Measurements from ENCODE around the gene STPG4.
"Not testable (repeated sequence)": the region's sequence is repeated elsewhere in the genome, so short reads cannot be mapped to it uniquely, and the experiment has no call there.

Gene STPG4, protein sequence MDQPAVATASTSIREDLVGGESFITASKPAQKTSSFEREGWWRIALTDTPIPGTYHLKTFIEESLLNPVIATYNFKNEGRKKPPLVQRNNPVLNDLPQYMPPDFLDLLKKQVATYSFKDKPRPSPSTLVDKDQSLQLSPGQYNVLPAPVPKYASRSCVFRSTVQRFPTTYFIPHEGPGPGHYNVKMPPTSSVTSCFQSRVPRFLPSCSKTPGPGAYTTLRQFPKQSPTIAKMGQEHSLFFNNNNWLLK

DNA sequence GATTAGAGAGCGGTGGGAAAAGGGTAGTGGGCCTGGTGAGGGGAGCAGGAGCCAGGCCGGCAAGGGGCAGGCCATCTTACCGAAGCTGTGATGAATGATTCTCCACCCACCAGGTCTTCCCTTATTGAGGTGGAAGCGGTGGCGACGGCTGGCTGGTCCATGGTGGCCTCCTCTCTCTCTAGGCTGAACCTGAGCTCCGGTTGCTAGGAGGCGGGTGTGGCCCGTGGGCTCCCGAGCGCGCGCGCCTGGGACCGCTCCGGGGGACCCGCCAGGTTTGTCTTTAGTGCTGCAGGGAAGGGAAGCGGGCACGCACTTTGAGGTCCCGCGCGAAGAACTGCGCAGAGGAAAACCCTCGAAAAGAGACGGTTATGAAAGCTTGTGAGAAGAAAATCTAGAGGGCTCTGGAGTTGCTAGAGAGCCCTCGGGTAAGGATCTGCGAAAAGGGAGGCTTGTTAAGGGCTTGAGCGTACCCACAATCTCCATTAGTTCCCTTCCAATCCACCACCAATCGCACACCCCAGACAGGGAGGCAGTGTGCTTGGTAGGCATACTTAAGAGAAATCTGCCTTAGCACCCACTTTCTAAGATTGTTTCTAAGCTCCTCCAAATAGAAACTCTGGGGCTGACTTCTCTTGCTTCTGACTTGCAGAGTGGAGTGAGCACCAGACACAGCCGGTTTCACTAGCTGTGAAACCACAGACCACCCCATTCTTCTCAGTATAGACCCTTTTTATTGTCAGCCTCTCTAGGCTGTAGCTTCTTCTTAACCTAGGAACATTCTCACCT is at the start of gene STPG4:
Gene STPG4 (minus strand): TSS at position 218 of the 786 bp plus-strand sequence. CDS start 57 bp downstream, at position 161.
- no peak for DNase-seq (ENCODE audit: extremely low read depth in 1 of 2, low read depth in 1 of 2)

DNA sequence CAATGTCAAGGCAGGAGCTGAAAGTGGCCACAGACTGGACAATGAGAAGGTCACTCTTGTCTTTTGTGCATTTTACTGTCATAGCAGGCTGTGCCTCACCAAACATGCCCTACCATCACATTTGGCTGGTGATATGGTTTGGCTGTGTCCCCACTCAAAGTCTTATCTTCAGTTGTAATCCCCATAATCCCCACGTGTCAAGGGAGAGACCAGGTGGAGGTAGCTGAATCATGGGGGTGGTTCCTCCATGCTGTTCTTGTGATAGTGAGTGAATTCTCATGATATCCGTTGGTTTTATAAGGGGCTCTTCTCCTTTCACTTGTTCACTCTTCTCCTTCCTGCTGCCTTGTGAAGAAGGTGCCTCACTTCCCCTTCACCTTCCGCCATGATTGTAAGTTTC is 49.6 kb upstream of the STPG4 start:
- no peak for DNase-seq (ENCODE audit: extremely low read depth in 1 of 2, low read depth in 1 of 2)

GRCh38 chr2:47203995-47204394 is 48.9 kb upstream of the STPG4 start:
- DNase-seq (ENCODE audit: extremely low read depth in 1 of 2, low read depth in 1 of 2) = no peak

DNA sequence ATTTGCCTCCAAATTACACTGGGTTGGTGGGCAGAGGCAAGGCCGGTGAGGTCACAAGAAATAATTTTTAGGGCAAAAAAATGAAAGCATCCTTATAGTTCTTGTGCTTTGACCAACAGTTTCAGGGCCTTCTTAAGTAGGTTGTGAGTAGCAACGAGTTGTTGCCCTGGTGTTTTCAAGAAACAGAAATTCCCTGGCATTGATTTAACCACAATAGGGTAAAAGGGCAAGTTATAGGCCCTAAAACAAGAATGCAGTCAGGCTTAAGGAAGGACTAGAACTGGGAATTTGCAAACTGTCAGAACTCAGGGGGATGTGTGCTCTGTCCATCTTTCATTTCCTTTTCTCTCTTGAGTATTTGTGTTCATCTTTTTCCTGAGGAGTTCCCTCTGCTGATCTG is 46.1 kb upstream of the STPG4 start:
- no peak for DNase-seq (ENCODE audit: extremely low read depth in 1 of 2, low read depth in 1 of 2)

DNA sequence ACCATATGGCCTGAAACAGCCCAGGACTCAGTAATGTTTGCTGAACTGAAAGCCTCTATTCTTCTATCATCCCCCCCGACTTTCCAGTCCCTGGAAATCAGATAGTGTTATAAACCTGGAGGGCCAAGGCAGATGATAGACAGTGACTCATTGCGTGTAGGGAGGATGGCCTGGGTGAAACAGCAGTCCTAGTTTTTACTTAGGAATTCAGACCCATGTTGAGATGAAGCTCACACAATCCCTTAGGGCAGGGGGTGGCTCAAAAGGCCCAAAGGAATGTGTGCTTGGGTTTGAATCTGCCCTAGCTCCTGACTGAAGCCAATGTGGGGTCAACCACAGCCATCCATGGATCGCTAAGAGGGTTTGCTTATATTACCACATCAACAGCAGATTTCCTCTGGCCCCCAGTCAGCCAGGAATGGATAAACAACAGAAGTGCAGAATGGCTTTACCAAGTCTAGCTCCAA is 43.9 kb upstream of the STPG4 start:
- DNase-seq (ENCODE audit: extremely low read depth in 1 of 2, low read depth in 1 of 2) = no peak

DNA sequence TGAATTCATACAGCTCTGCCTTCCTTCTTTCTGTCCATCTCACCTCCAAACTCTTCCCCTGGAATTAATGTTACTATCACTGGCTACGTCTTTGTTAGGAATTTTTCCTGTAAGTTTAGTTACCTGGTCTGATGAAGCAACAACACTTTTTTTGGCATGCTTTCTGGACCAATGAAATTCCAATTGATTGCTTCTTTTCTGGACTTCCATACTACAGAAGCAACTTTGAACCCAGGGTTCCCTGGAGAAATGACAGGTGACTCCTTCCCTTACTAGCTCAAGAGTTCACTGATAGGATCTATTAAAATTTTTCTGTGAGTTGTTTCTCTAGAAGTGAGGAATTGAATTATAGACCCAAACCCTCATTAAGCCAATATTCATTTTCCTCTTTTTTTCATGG is 41.4 kb upstream of the STPG4 start:
- DNase-seq (ENCODE audit: extremely low read depth in 1 of 2, low read depth in 1 of 2) = no peak

DNA sequence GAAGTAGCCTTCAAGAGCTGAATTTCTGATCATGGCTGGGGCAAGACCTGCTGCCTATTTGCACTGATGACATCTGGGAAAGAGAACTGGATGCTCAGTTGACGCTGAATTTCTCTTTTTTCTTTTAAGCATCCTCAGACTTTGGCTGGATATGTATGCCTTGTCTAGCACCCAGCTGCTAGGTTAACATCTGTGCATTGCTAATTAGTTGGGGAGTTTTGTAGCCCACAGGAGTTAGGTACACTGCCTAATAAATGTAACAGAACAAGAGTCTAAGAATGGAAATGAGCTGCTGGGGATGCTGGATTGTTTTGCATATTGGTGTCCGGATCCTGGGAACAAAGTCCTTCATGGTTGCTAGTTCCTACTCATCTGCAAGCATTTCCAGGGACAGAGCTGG is 40.9 kb upstream of the STPG4 start:
- DNase-seq (ENCODE audit: extremely low read depth in 1 of 2, low read depth in 1 of 2) = no peak

DNA sequence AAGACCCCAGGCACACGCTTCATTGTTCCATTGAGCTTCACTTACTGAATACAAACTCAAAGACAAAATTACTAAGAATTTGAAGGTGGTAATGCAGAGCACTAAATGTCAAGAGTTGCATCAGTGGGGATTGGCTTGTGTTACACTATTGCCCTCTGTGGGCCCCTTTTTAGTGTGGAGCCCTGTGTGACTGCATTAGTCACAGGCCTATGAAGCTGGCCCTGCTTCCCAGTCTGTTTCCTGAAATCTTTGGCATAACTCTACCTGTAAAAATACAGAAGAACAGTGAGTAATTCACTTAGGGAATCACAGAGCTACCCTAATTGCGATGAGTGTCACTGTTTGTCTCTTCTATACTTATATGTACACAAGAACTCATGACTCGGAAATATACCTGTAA is 40.0 kb upstream of the STPG4 start:
- DNase-seq (ENCODE audit: extremely low read depth in 1 of 2, low read depth in 1 of 2) = no peak

DNA sequence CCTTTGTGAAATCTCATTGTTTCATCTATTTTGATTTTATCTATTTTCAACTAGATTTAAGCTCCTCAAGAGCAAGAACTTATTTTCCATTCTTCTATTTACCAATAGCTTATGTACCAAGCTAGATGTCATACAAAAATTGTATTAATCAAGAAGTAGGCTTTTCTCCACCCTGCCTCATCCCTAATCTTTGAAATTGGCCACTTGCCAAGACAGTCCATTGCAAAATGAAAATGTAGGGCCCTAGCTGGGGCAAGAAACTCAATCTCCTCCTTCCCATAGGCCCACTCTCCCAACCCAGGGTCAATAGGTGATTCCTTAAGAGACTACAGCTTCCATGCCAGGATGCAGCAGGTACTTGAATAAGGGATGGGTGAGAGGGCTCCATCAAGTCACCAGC is 39.3 kb upstream of the STPG4 start:
- no peak for DNase-seq (ENCODE audit: extremely low read depth in 1 of 2, low read depth in 1 of 2)

- no peak for DNase-seq (ENCODE audit: extremely low read depth in 1 of 2, low read depth in 1 of 2)
These were observed 38.5 kb upstream of the STPG4 start for GRCh38 chr2:47193607-47194006.

DNA sequence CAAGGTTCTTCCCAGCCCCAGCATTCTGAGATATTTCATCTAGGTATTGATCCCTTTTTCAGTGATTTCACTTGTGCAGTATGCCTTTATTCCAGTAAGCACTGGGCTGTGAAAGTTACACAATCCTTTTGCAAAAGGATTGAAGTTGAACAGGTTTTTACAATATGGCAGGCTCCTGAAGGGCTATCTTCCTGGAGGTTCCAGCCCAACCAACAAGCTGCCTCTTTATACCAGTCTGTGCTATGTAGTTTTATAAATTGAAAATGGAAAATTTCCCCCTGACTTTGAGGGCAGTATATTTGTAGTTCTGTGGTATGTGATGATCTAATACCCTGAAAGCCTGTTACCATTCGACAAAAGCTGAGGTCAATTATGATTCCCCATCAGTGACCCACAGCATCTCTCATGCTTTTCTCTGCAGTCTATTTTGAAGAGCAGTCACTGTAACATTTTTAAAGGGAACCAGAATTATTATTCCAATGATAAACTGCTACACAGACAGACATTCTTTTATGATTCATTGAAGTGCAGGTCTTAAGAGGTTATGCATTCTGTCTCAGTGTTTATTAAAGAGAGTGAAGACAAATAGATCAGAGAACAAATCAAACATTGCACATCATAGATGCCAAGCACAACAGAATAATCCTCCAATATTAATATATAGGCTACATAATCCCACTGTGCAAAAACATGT is 35.2 kb upstream of the STPG4 start:
- no peak for DNase-seq (ENCODE audit: extremely low read depth in 1 of 2, low read depth in 1 of 2)

- no peak for DNase-seq (ENCODE audit: extremely low read depth in 1 of 2, low read depth in 1 of 2)
These were observed 34.5 kb upstream of the STPG4 start for GRCh38 chr2:47189635-47190034.

- DNase-seq (ENCODE audit: extremely low read depth in 1 of 2, low read depth in 1 of 2) = no peak
These were observed 32.0 kb upstream of the STPG4 start for GRCh38 chr2:47187069-47187468.

DNA sequence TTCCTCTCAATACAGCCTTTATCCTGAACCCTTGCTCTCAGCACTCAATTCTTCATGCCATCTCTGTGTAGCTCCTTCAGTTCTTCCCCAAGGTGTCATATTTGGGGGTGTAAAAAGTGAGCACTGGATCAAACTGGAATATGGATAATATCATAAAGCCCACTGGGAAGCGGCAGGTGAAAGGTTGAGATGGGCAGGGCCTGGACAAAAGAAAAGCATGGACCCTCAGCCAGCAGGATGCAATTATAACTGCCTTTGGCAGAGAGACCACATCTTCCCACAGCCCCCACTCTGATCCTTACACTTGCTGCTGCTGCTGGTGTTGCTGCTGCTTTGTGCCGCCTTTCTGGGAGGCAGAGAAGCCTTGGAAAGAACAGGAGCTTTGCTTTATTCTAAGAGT is 31.2 kb upstream of the STPG4 start:
- DNase-seq (ENCODE audit: extremely low read depth in 1 of 2, low read depth in 1 of 2) = no peak

DNA sequence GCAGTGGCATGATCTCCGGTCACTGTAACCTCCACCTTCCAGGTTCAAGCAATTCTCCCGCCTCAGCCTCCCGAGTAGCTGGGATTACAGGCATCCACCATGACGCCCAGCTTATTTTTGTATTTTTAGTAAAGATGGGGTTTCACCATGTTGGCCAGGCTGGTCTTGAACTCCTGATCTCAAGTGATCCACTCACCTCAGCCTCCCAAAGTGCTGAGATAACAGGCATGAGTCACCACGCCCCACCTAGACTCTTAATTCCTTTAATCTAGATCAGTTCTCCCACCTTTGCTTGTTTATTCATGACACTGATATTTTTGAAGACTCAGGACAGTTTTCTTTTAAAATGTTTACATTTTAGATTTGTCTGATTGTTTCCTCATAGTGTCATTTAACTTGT is 30.0 kb upstream of the STPG4 start:
- not testable (repeated sequence) for DNase-seq (ENCODE audit: extremely low read depth in 1 of 2, low read depth in 1 of 2)

- no peak for DNase-seq (ENCODE audit: extremely low read depth in 1 of 2, low read depth in 1 of 2)
These were observed 26.1 kb upstream of the STPG4 start for GRCh38 chr2:47181176-47181575.

GRCh38 chr2:47180531-47180930 is 25.4 kb upstream of the STPG4 start:
- DNase-seq (ENCODE audit: extremely low read depth in 1 of 2, low read depth in 1 of 2) = no peak

DNA sequence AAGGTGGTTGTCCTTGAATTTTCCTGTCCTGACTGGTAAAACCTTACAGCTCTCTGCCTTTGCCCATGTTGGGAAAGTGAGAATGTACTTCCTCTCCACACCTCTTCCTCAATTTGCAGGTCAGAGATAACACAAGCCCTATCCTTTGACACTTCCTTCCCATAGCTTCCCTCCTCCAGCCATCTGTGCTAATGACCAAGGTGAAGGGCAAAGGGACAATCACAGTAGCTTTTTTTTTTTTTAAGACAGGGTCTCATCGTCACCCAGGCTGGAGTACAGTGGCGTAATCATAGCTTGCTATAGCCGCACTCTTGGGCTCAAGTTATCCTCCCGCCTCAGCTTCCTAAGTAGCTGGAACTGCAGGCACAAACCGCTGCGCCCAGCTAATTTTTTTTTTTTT is 24.3 kb upstream of the STPG4 start:
- no peak for DNase-seq (ENCODE audit: extremely low read depth in 1 of 2, low read depth in 1 of 2)

- DNase-seq (ENCODE audit: extremely low read depth in 1 of 2, low read depth in 1 of 2) = no peak
These were observed 23.2 kb upstream of the STPG4 start for GRCh38 chr2:47178341-47178740.

DNA sequence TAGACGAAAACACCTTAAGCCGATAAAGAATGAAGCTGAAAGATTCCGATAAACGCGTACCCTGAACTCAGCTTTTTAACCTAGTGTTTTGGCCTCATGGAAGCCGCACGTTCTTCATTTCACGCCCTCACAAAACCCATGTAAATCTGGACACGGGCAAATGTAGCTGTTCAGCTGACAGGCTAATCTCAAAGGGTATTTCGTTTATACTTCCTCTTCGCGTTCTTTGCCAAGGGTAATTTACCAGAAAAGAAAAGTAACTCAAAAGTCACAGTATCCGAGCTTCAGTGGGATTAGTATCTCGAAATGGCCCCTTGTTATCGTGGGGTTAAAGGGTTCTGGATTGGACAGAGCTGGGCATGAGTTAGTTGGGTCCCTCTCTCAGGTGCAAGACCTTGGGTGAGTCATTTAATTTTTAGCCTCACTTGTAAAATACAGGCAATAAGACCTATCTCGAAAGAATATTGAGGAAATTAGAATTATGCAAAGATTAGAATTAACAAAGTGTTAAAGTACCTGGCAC is 22.0 kb upstream of the STPG4 start:
- no peak for DNase-seq (ENCODE audit: extremely low read depth in 1 of 2, low read depth in 1 of 2)

GRCh38 chr2:47174733-47175361 is 19.7 kb upstream of the STPG4 start:
- DNase-seq (ENCODE audit: extremely low read depth in 1 of 2, low read depth in 1 of 2) = no peak
